ENCODE data around the gene SLC25A43.

DNA sequence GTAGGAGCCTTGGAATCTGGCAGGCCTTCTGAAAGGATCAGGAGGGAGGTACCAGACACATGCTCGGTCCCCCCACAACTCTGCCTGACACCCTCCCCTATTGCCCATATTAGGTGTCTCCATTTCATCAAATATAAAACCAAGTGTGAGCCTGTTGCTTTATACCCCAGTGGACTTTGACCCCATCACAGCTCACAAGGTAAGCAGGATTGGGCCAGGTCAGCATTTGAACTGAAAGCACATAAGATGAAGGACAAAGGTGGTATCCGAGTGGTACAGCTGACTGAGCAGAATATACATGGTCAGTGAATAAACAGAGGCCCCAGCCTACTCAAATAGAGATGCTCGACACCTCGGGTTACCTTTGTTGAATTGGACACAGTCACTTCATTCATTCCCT lies 20.0 kb downstream of the SLC25A43 start:
- TF ChIP-seq MXI1 (IDR thresholded peaks at IDR 0.05; ENCODE audit: low read depth, low read length): no peak
- no peak for TF ChIP-seq TAF1 (IDR thresholded peaks at IDR 0.05; ENCODE audit: borderline replicate concordance, low read depth, low read length)
- TF ChIP-seq CTCF (IDR thresholded peaks at IDR 0.05): no peak
- no peak for TF ChIP-seq EP300 (IDR thresholded peaks at IDR 0.05; ENCODE audit: borderline replicate concordance in 1 of 2, low read depth in 1 of 2, low read length in 1 of 2)
- TF ChIP-seq, protein P1, sequence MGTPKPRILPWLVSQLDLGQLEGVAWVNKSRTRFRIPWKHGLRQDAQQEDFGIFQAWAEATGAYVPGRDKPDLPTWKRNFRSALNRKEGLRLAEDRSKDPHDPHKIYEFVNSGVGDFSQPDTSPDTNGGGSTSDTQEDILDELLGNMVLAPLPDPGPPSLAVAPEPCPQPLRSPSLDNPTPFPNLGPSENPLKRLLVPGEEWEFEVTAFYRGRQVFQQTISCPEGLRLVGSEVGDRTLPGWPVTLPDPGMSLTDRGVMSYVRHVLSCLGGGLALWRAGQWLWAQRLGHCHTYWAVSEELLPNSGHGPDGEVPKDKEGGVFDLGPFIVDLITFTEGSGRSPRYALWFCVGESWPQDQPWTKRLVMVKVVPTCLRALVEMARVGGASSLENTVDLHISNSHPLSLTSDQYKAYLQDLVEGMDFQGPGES (IDR thresholded peaks at IDR 0.05; ENCODE audit: low read depth, low read length): no peak
- TF ChIP-seq, protein P2, sequence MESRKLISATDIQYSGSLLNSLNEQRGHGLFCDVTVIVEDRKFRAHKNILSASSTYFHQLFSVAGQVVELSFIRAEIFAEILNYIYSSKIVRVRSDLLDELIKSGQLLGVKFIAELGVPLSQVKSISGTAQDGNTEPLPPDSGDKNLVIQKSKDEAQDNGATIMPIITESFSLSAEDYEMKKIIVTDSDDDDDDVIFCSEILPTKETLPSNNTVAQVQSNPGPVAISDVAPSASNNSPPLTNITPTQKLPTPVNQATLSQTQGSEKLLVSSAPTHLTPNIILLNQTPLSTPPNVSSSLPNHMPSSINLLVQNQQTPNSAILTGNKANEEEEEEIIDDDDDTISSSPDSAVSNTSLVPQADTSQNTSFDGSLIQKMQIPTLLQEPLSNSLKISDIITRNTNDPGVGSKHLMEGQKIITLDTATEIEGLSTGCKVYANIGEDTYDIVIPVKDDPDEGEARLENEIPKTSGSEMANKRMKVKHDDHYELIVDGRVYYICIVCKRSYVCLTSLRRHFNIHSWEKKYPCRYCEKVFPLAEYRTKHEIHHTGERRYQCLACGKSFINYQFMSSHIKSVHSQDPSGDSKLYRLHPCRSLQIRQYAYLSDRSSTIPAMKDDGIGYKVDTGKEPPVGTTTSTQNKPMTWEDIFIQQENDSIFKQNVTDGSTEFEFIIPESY (IDR thresholded peaks at IDR 0.05; ENCODE audit: borderline replicate concordance, low read depth): no peak
- TF ChIP-seq, protein P3, sequence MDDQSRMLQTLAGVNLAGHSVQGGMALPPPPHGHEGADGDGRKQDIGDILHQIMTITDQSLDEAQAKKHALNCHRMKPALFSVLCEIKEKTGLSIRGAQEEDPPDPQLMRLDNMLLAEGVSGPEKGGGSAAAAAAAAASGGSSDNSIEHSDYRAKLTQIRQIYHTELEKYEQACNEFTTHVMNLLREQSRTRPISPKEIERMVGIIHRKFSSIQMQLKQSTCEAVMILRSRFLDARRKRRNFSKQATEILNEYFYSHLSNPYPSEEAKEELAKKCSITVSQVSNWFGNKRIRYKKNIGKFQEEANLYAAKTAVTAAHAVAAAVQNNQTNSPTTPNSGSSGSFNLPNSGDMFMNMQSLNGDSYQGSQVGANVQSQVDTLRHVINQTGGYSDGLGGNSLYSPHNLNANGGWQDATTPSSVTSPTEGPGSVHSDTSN (IDR thresholded peaks at IDR 0.05): no peak
- TF ChIP-seq JUND (IDR thresholded peaks at IDR 0.05): no peak
- TF ChIP-seq ELF1 (IDR thresholded peaks at IDR 0.05): no peak
- TF ChIP-seq POLR2AphosphoS5 (IDR thresholded peaks at IDR 0.05; ENCODE audit: low read depth, low read length): no peak
- no peak for TF ChIP-seq RAD21 (IDR thresholded peaks at IDR 0.05; ENCODE audit: low read length)
